Stimulated activated CD4-positive, alpha-beta T cell treated with anti-CD3 and anti-CD28 coated beads, Interleukin-1b, Interleukin-23, amount 100 ng/mL, for 1 hour (primary cell): ENCODE results near the gene PHF21B.
"Not testable (repeated sequence)": the region's sequence is repeated elsewhere in the genome, so short reads cannot be mapped to it uniquely, and the experiment has no call there.

Experiments
- DNase-seq, 2 donors: peaks; one replicate each; pipeline ENCODE4 v3.0.0-alpha.2; 2020; ENCODE audit warnings: low read depth in 2 of 2

PHF21B gene

GRCh38 chr22:44961682-44962081, 48.1 kb downstream of the PHF21B start:
- DNase-seq = not testable (repeated sequence)

- no peak for DNase-seq
Observed at GRCh38 chr22:44956840-44957767, 52.7 kb downstream of the PHF21B start.

DNA sequence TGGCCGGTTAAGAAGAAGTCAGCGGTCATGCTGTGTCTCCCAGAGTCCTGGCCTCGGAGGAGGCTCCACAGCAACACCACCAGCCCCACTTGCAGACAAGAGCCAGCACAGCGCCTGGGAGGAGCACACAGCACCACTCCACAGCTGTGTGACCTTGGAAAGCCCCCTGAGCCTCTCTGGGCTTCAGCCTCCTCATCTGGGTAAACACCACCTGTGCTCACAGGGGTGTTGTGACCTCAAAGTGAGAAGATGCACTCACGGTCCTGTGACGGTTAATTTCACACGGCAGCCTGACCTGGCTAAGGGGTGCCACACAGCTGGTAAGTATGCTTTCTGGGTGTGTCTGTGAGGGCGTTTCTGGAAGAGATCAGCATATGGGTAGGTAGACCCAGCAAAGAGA, 54.7 kb downstream of the PHF21B start:
- DNase-seq = no peak

- DNase-seq = no peak
Observed at GRCh38 chr22:44954149-44954548, 55.7 kb downstream of the PHF21B start.

DNA sequence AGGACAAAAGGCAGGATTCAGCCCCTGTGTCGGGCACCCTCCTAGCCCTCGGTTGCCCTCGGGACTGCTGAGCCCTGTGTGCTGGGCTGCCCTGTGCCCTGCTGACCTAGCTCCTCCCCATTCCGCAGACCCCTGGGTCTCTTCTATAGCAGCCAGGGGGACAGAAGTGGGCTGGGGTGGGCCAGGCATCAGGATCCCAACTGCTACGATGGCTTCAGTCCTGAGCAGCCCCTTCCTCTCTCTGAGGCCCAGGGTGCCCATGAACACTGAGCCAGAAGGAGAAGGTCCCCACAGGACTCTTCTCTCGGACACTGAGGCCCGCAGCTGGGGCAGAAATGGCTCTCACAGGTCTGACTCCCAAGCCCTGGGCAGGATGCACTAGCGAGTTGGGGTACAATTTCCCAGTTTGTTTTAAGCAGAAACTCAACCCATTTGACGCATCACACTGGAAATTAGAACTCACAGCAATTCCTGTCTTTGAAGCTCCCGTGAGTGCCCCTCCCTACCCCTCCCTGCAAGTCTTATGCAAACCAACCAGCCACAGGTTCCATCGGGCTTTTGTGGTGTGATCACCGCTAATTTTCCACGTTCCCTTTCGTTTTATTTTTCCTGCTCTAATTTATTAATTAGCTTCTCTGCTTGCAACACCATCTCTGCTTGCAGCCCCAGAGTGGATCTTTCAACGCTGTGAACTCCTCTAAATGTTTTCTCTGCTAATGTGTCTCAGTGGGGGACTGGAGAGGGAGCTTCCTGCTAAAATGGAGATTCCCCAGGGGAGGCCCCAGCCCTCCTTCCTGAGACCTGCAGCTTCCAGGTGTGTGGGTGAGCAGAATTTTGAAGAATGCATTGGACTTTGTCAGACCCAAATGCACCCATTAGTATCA, 56.7 kb downstream of the PHF21B start:
- DNase-seq = no peak

DNA sequence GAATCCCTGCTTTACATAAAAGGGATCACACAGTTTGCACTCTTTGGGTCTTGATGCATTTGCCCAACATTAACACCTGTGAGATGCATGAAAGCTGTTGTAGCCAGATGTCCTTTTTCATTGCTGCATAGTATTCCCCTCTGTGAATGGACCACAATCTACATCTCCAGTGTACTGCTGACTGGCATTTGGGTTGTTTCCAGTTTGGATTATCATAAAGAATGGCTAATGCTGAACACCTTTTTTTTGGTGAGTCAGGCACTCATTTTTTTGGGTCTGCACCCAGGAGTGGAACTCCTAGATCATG, 58.3 kb downstream of the PHF21B start:
- no peak for DNase-seq

DNA sequence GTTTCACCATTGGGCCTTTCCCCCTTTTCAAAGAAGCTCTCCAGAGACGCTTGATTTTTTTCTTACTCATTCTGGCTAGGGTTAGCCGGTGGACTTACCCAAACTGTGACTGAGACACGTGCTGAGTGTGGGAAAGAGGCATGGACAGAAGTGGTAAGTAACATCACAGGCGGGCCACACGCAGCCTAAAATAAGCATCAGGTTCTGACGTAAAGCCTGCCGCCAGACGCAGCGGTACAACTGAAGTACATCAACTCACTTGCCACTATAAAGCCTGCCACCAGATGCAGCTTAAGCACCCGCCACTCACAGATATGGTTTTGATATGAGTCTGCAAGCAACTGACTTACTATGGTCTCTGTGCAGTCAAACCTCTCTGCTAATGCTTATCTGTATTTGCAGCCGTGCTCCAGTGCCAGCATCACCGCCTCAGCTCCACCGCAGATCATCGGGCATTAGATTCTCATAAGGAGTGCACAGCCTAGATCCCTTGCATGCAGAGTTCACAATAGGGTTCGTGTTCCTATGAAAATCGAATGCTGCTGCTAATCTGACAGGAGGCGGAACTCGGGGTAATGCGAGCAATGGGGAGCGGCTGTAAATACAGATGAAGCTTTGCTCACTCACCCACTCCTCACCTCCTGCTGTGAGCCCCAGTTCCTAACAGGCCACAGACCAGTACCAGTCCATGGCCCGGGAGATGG, 58.8 kb downstream of the PHF21B start:
- DNase-seq = no peak

DNA sequence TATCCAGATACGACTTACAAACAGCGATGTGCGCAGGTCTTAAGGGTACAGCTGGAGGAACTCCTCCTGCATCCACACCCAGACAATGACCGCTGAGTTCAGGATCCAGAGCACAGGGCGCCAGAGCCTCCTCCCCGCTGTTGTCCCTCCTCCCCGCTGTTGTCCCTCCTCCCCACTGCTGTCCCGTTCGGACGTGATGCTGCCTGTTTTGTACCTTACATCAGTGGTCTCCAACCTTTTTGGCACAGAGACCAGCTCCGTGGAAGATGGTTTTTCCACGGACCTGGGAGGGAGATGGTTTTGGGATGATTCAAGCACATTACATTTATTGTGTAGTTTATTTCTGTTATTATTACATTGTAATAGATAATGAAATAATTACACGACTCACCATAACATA, 62.0 kb downstream of the PHF21B start:
- no peak for DNase-seq

- DNase-seq = no peak
Observed at GRCh38 chr22:44947049-44947448, 62.8 kb downstream of the PHF21B start.

DNA sequence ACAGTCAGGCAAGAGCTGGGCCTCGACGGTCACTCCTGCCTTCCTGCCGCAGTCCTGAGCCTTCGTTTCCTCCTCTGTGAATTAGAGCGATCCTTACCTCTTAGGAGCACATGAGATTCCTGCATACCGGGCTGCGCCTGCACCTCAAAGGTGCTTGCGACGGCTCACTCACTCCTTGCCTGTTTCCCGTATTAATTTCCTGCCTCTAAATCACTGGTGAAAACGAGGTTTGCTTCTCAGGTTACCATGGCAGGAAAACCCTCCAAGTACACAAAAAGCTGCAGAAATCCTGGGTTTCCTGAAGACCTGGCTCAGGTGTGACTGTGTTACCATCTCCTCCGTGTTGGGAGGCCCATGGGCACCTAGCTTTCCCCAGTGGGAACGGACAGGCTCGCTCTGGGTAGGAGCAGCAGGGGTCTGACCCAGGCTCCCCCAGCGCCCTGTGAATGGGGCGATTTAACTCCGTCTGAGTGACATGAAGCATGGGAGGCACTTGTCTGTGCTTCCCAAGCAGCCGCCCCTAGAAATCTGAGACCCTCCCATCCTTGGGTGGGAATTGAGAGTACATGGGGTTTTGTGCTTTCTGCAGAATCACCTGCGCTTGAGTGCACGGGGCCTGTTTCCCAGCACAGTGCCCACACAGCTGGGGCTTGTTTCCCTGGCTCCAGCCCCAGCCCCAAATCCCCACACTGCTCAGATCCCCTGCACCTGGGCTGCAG, 64.8 kb downstream of the PHF21B start:
- DNase-seq = no peak

GRCh38 chr22:44943701-44944324, 66.0 kb downstream of the PHF21B start:
- no peak for DNase-seq

- no peak for DNase-seq
Observed at GRCh38 chr22:44942979-44943700, 66.7 kb downstream of the PHF21B start.

GRCh38 chr22:44942056-44942455, 67.7 kb downstream of the PHF21B start:
- DNase-seq = no peak

DNA sequence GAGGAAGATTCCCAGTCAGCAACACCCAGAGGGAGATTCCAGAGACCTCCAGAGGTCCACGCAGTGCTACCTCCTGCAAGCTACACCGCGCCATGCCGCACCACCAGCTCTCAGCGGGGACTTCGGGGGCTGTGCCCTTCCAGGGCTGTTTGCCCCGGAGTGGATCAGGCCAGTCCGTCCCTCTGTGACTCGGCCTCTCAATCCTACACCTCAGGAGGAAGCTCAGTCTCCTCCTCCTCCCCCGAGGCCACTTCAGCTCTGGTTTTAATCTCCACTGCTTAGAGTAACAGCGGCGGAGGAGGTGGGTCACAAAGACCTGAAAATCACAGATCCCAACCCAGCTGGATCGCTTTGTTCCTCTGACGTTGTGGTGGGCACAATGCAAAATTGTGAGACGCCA, 68.6 kb downstream of the PHF21B start:
- DNase-seq = no peak

DNA sequence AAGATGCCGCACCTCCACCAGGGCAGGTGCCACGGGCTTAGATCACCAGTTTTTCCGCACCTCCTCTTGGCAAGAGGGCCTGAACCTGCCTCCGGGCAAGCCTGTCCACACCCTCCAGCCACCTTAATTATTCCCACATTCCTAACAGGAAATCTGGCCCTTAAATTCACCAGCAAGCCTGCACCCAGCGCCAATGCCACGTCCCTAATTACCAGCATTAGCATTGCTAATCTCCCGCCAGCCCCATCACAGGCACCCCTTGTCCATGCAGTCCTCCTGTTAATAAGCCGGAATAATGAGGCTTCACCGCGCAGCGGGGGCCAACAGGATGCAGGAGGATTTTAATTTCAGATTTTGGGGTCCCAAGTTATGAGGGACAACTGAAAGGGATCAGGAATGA, 69.7 kb downstream of the PHF21B start:
- DNase-seq = no peak

- DNase-seq = no peak
Observed at GRCh38 chr22:44939451-44939850, 70.4 kb downstream of the PHF21B start.

DNA sequence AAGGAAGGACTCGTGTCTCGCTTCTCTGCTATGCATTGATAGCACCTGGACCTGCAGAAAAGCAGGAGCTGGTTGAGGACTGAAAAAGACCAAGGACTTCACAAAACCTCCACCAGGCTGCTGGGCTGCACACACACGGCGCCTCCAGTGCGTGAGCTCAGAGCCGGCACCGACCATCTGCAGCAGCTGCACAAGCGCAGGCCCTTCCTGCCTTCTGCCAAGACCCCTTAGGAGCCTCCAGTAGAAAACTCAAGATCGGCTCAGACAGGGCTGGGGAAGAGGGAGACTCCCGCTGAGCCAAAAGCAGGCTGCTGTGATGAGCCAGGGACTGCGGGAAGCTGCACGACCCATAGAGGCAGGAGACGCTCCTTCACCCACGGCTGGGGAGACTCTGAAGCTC, 70.9 kb downstream of the PHF21B start:
- DNase-seq = no peak

DNA sequence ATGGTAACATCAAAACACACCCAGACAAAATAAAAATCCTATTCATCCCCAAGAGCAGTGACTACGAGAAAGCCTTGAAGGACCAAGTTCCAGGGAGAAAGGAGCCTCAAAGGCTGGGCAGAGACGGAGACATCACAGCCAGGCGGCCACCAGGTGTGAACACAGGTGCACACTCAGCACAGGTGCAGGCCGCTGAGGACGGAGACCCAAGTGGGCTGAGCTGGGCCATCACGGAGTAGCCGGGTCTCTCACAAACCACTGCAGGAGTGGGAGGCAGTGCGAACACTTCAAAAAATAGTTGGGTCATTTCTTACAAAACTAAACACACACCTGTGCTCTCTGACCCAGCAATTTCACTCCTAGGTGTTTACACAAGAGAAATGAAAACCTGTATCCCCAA, 72.6 kb downstream of the PHF21B start:
- no peak for DNase-seq

DNA sequence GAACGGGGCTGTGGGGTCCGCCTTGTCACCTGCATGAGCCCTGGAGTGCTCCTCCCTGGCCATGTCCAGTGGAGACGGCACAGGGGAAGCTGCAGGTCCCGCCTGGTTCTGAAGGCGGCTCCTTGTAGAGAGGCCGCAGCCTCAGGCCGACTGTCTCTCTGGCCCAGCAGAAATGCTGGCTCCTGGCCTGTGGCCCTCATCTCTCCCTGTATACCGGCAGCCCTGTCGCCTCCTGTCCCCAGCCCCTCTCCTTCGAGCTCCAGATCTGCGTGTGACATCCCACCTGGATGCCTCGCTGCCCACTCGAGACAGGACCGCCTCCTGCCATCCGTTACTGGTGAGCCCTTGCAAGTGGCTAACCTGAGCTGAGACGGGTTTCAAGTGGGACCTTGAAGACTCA, 73.6 kb downstream of the PHF21B start:
- no peak for DNase-seq

DNA sequence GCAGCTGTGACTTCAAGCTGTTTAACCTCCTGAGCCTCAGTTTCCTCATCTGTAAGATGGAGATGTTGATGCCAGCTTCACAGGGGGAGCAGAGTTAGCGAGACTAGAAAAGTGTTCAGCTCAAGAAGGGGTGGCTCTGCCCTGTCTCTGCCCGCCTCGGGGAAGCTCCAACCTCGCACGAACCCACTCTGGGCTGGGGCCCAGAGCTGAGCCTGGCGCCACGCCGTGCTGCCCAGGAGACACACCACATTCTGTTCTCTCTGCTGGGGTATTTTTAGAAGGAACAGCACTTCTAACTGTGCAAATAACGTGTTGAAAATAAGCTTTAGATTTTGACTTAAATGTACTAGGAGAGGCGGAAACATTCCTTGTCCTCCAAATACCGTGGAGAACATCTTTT, 74.1 kb downstream of the PHF21B start:
- DNase-seq = no peak

DNA sequence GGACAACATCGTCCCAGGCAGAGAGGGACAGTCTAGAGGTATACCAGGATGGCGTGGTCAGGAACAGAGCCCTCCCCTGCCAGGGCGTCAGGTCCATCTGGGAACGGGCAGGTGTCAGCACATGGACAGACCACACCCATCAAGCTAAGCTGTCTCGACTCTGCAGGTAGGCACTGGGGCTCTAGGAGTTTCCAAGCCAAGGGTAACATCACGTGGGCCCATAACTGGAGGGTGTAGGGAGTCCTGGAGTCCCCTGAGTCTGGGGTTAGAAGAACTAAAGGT, 75.4 kb downstream of the PHF21B start:
- DNase-seq = no peak
